HL-60 (cell line): ENCODE data around the gene GDF7.

Source experiments
- DNase-seq, 2 experiments: peaks; one replicate each; pipeline ENCODE4 v3.0.0-alpha.2; 2010 to 2020; ENCODE audit warnings: low read depth in 1 of 2, low spot score in 1 of 2
- H3K27ac ChIP-seq: fragments of 250-450 bp; sonication (Bioruptor Pico); replicated peaks from 2 replicates; pipeline ENCODE4 v1.5.1; 2020; ENCODE audit warnings: mild to moderate bottlenecking, moderate library complexity
- H3K27me3 ChIP-seq: fragments of 250-450 bp; sonication (Bioruptor Pico); 2 replicates; pipeline ENCODE4 v1.5.1; 2021; ENCODE audit warnings: mild to moderate bottlenecking, moderate library complexity; ENCODE audit not compliant: insufficient read depth, poor library complexity, severe bottlenecking
- H3K4me3 ChIP-seq: replicated peaks from 2 replicates; pipeline ENCODE4 v1.5.1; 2011; ENCODE audit warnings: mild to moderate bottlenecking, control low read depth, low read length; ENCODE audit not compliant: insufficient read depth
- CTCF ChIP-seq: IDR thresholded peaks from one replicate; pipeline ENCODE4 v1.5.1; 2011; ENCODE audit warnings: low read length, control low read depth, inconsistent platforms; ENCODE audit not compliant: insufficient read depth
- GABPA ChIP-seq: IDR thresholded peaks from 2 replicates; pipeline ENCODE4 v1.6.1; 2012; ENCODE audit warnings: low read depth
- POLR2AphosphoS5 ChIP-seq: IDR thresholded peaks from 2 replicates; pipeline ENCODE4 v1.6.1; 2012; ENCODE audit warnings: low read depth
- REST ChIP-seq: IDR thresholded peaks from 2 replicates; pipeline ENCODE4 v1.6.1; 2012; ENCODE audit warnings: low read depth; ENCODE audit not compliant: insufficient replicate concordance
- SPI1 ChIP-seq: IDR thresholded peaks from 2 replicates; pipeline ENCODE4 v1.6.1; 2012; ENCODE audit warnings: low read depth, mild to moderate bottlenecking, borderline replicate concordance

GDF7 gene

GRCh38 chr2:20632446-20632990, 34.4 kb upstream of the GDF7 start:
- DNase-seq = no peak
- no peak overlapping the region for H3K4me3 ChIP-seq
- TF ChIP-seq REST (no peak), SPI1 (no peak), CTCF (no peak), GABPA (no peak)
- H3K27ac ChIP-seq = no peak overlapping the region
- no peaks in the 10 kb centered on the region for H3K27me3 ChIP-seq

GRCh38 chr2:20633001-20633400, 33.9 kb upstream of the GDF7 start:
- H3K27me3 ChIP-seq = no peaks in the 10 kb centered on the region
- no peak overlapping the region for H3K27ac ChIP-seq
- H3K4me3 ChIP-seq = no peak overlapping the region
- DNase-seq = no peak
- TF ChIP-seq GABPA (no peak), CTCF (no peak), SPI1 (no peak), REST (no peak), POLR2AphosphoS5 (no peak)

GRCh38 chr2:20633794-20634506, 33.0 kb upstream of the GDF7 start:
- no peak for TF ChIP-seq CTCF
- no peak for TF ChIP-seq GABPA
- TF ChIP-seq REST = no peak
- TF ChIP-seq POLR2AphosphoS5 = no peak
- TF ChIP-seq SPI1 = no peak
- no peak overlapping the region for H3K27ac ChIP-seq
- no peak overlapping the region for H3K4me3 ChIP-seq
- no peak for DNase-seq
- no peaks in the 10 kb centered on the region for H3K27me3 ChIP-seq
